WTC11 (cell line): ENCODE results near the gene SPDEF.

ENCODE experiments used
- ATF2 ChIP-seq: sonication (generic); formaldehyde crosslinking; IDR thresholded peaks from 2 replicates; pipeline ENCODE4 v1.8.1; 2022; ENCODE audit warnings: low read depth, missing genetic modification reagents, borderline replicate concordance
- CTCF ChIP-seq: fragments of 200-600 bp; IDR thresholded peaks from 2 replicates; pipeline ENCODE4 v1.8.0; 2022; ENCODE audit warnings: antibody characterized with exemption
- HMGXB4 ChIP-seq: sonication (generic); formaldehyde crosslinking; IDR thresholded peaks from 2 replicates; pipeline ENCODE4 v1.8.1; 2023; ENCODE audit warnings: mild to moderate bottlenecking, moderate library complexity, missing genetic modification reagents
- JUN ChIP-seq: sonication (generic); formaldehyde crosslinking; IDR thresholded peaks from 2 replicates; pipeline ENCODE4 v1.8.0; 2023; ENCODE audit warnings: mild to moderate bottlenecking, missing genetic modification reagents
- PRDM15 ChIP-seq: sonication (generic); formaldehyde crosslinking; IDR thresholded peaks from 2 replicates; pipeline ENCODE4 v1.8.0; 2022; ENCODE audit warnings: missing genetic modification reagents

- no peak for TF ChIP-seq CTCF
- no peak for TF ChIP-seq ATF2 (CRISPR knock-in tag)
- TF ChIP-seq JUN (CRISPR knock-in tag): no peak
- TF ChIP-seq PRDM15: no peak
- TF ChIP-seq HMGXB4: no peak
Observed at GRCh38 chr6:34600796-34601195, 44.7 kb upstream of the SPDEF start.
